Uterus (tissue), 2 donors: Measurements from ENCODE around the gene BABAM2.

ENCODE experiments used
- POLR2A ChIP-seq, 2 donors: fragments of 450-650 bp; IDR thresholded peaks; one replicate each; pipeline ENCODE4 v1.6.1; 2016; ENCODE audit warnings: antibody characterized with exemption in 2 of 2, mild to moderate bottlenecking in 1 of 2, moderate library complexity in 1 of 2
- TF ChIP-seq, protein P1 (sequence below), 4 experiments: fragments of 200-600 bp in 2 of 4; fragments of 450-650 bp in 2 of 4; sonication (generic) in 2 of 4; IDR thresholded peaks; one replicate each; pipeline ENCODE4 v1.5.1; 2016 to 2019; ENCODE audit warnings: antibody characterized with exemption in 4 of 4, mild to moderate bottlenecking in 2 of 4, moderate library complexity in 1 of 4

DNA sequence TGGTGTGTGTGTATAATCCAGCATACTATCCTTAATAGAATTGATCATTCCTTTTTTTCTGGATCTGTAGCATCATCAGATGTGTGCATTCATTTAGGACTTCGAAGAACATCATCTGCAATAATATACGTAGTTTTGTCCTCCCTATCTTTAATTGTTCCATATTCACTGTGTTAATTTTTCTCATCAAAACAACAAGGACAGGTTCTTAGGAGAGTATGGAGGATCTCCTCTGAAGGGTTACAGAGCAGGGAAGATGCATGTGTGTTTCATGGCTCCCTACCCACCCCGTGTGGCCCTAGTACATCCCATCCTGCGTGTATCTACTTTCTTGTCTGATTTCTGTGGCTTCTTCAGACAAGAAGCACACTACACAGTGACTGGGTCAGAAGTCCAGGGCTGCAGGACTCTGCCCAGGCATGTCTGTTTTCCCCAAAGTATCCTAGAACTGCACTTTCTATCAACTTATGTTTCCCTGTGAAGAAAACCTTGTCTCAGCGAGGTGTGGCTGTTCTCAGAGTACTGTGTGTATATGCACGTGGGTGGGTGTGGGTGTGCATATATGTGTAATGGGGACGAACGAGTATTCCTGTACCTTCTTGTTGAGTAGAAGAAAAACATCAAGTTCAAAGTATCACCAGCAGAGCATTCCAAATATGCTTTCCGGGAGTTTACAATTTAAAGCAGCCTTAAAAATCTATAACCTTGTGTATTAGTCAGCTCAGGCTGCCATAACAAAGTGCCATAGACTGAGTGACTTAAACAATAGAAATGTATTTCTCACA, 281.8 kb downstream of the BABAM2 start:
- TF ChIP-seq POLR2A (IDR thresholded peaks at IDR 0.05), result no peak
- TF ChIP-seq, protein P1, sequence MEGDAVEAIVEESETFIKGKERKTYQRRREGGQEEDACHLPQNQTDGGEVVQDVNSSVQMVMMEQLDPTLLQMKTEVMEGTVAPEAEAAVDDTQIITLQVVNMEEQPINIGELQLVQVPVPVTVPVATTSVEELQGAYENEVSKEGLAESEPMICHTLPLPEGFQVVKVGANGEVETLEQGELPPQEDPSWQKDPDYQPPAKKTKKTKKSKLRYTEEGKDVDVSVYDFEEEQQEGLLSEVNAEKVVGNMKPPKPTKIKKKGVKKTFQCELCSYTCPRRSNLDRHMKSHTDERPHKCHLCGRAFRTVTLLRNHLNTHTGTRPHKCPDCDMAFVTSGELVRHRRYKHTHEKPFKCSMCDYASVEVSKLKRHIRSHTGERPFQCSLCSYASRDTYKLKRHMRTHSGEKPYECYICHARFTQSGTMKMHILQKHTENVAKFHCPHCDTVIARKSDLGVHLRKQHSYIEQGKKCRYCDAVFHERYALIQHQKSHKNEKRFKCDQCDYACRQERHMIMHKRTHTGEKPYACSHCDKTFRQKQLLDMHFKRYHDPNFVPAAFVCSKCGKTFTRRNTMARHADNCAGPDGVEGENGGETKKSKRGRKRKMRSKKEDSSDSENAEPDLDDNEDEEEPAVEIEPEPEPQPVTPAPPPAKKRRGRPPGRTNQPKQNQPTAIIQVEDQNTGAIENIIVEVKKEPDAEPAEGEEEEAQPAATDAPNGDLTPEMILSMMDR (IDR thresholded peaks at IDR 0.05), result no peak
